ENCODE measurements around the gene DAD1. TPM values are rescaled to one million over a fixed set of nuclear protein-coding genes. Genes with fewer than 3 reads are reported as not detected.
"Not testable (repeated sequence)": the region's sequence is repeated elsewhere in the genome, so short reads cannot be mapped to it uniquely, and the experiment has no call there.

Gene DAD1
- total and polyA plus RNA-seq, 7 donors, result 115 to 274 (median 160) TPM

GRCh38 chr14:22556021-22556989 lies 32.7 kb downstream of the DAD1 start:
- Histone ChIP-seq H3K27me3 (no peaks in the 10 kb centered on the region), H3K9me3 (no peaks in the 10 kb centered on the region), H3K4me1 (peaks cover 0 to 25% (median 15%) of the 10 kb centered on the region in 4 donors), H3K36me3 (no peaks in the 10 kb centered on the region), H3K4me3 (peak overlapping the region in 3 of 4 donors; percentile 21 to 46 (median 42)), H3K27ac (peak overlapping the region in 3 of 4 donors; percentile 50 to 71 (median 61))
- 36 to 47% methylated on average over 28 of the region's 28 CpGs for WGBS, 2 donors
- DNase-seq, result peak; percentile 71
- no peak for TF ChIP-seq EP300 (IDR thresholded peaks at IDR 0.05)
- TF ChIP-seq CTCF (IDR thresholded peaks at IDR 0.05), result no peak
- TF ChIP-seq POLR2AphosphoS5 (IDR thresholded peaks at IDR 0.05), result peak in 1 of 4 donors; percentile 11
- no peak for TF ChIP-seq POLR2A (IDR thresholded peaks at IDR 0.05)
- intact Hi-C loops (cut with DNase I), result loop anchor here (5.0 to 10.0 kb wide), 3 partner anchors 158 to 266 kb away; no protein-coding TSS in a partner anchor

GRCh38 chr14:22555384-22556011 lies 33.5 kb downstream of the DAD1 start:
- intact Hi-C loops (cut with DNase I), result loop anchor here (5.0 to 10.0 kb wide), 3 partner anchors 159 to 267 kb away; no protein-coding TSS in a partner anchor

GRCh38 chr14:22554498-22555383 lies 34.3 kb downstream of the DAD1 start:
- Histone ChIP-seq H3K4me1 (peaks cover 0 to 28% (median 19%) of the 10 kb centered on the region in 4 donors), H3K4me3 (no peak overlapping the region), H3K9me3 (no peaks in the 10 kb centered on the region), H3K27me3 (no peaks in the 10 kb centered on the region), H3K27ac (no peak overlapping the region), H3K36me3 (no peaks in the 10 kb centered on the region)
- whole genome bisulfite sequencing, 2 donors, result 77 to 86% methylated on average over 15 of the region's 15 CpGs
- no peak for DNase-seq
- intact Hi-C loops (cut with DNase I), result loop anchor here (5.0 to 10.0 kb wide), 3 partner anchors 160 to 268 kb away; no protein-coding TSS in a partner anchor
- TF ChIP-seq EP300 (IDR thresholded peaks at IDR 0.05) (no peak), CTCF (IDR thresholded peaks at IDR 0.05) (no peak), POLR2AphosphoS5 (IDR thresholded peaks at IDR 0.05) (no peak), POLR2A (IDR thresholded peaks at IDR 0.05) (no peak)

More at GRCh38 chr14:22555384-22556011, 33.5 kb downstream of the DAD1 start:
- no peak overlapping the region for H3K27ac ChIP-seq
- no peaks in the 10 kb centered on the region for H3K27me3 ChIP-seq
- H3K4me1 ChIP-seq, result peaks cover 0 to 28% (median 17%) of the 10 kb centered on the region in 4 donors
- TF ChIP-seq POLR2A (IDR thresholded peaks at IDR 0.05) (no peak), CTCF (IDR thresholded peaks at IDR 0.05) (no peak), EP300 (IDR thresholded peaks at IDR 0.05) (no peak), POLR2AphosphoS5 (IDR thresholded peaks at IDR 0.05) (no peak)
- no peak for DNase-seq
- no peaks in the 10 kb centered on the region for H3K9me3 ChIP-seq
- WGBS, 2 donors, result 54 to 80% methylated on average over 4 of the region's 4 CpGs
- no peaks in the 10 kb centered on the region for H3K36me3 ChIP-seq
- H3K4me3 ChIP-seq, result no peak overlapping the region

- intact Hi-C loops (cut with DNase I), result loop anchor here (10.0 kb wide), 1 partner anchor 161 kb away; no protein-coding TSS in a partner anchor
- H3K27me3 ChIP-seq, H3K4me3 ChIP-seq, DNase-seq, H3K9me3 ChIP-seq, H3K27ac ChIP-seq, H3K36me3 ChIP-seq: not testable (repeated sequence)
- peaks cover 0 to 28% (median 19%) of the 10 kb centered on the region in 4 donors for H3K4me1 ChIP-seq
- whole genome bisulfite sequencing, 2 donors, result 90 to 92% methylated on average over 13 to 14 of the region's 14 CpGs
Observed at GRCh38 chr14:22553861-22554497, 35.0 kb downstream of the DAD1 start.

Data from sigmoid colon (tissue), 7 donors.